Measurements from ENCODE around the gene CFAP97D2. TPM values are rescaled to one million over a fixed set of nuclear protein-coding genes. Genes with fewer than 3 reads are reported as not detected.
"Not testable (repeated sequence)": the region's sequence is repeated elsewhere in the genome, so short reads cannot be mapped to it uniquely, and the experiment has no call there.

Gene CFAP97D2
- total and polyA plus RNA-seq, 4 donors = 1.3 to 3.7 (median 1.5) TPM

DNA sequence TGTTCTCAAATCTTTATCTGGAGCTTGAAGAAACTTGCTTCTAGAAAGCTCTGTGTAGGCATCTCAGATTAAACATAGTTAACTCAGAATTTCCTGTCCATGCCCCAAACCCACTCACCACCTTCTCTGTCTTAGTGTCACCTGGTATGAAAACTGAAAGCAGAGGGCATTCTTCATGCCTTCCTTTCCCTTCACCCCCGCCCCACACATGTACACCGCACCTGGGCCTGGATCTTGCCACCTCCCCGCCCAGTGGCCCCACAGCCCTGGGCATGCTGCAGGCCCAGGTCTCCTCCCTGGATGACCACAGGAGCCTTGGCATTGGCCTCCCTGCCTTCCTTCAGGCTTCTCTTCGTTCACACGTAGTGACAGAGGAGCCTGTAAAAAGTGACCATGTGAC is 15.8 kb downstream of the CFAP97D2 start:
- H3K4me3 ChIP-seq = no peak overlapping the region
- H3K27me3 ChIP-seq (ENCODE audit: control insufficient read depth in 3 of 3, insufficient read depth in 3 of 3, low read length in 2 of 3) = peaks cover 0 to under 1% (median 0%) of the 10 kb centered on the region in 3 donors
- H3K36me3 ChIP-seq (ENCODE audit: control insufficient read depth in 4 of 4, insufficient read depth in 4 of 4, low read length in 4 of 4) = no peaks in the 10 kb centered on the region
- DNase-seq (no peak), ATAC-seq (ENCODE audit: insufficient read depth, low FRiP score) (no peak)
- H3K27ac ChIP-seq (ENCODE audit: low read depth in 1 of 2, low read length in 1 of 2) = no peak overlapping the region
- 89 to 95% methylated on average over 5 of the region's 5 CpGs for WGBS, 2 donors
- H3K9ac ChIP-seq (ENCODE audit: insufficient read depth in 1 of 2, low read length in 2 of 2) = no peak overlapping the region
- TF ChIP-seq CTCF (IDR thresholded peaks at IDR 0.05; ENCODE audit: control extremely low read depth, extremely low read depth) = no peak
- H3K9me3 ChIP-seq (ENCODE audit: control insufficient read depth in 4 of 4, insufficient read depth in 3 of 4, low read length in 3 of 4) = peaks cover 0 to 2% (median 0%) of the 10 kb centered on the region in 4 donors
- peaks cover 0 to under 1% (median 0%) of the 10 kb centered on the region in 5 donors for H3K4me1 ChIP-seq (ENCODE audit: control insufficient read depth in 5 of 5, insufficient read depth in 5 of 5, low read length in 5 of 5)

- no peak for TF ChIP-seq CTCF (IDR thresholded peaks at IDR 0.05; ENCODE audit: control extremely low read depth, extremely low read depth)
- ATAC-seq (ENCODE audit: insufficient read depth, low FRiP score) = no peak
- Histone ChIP-seq H3K9ac (ENCODE audit: insufficient read depth in 1 of 2, low read length in 2 of 2) (no peak overlapping the region), H3K4me1 (ENCODE audit: control insufficient read depth in 5 of 5, insufficient read depth in 5 of 5, low read length in 5 of 5) (peaks cover 0 to 7% (median 0%) of the 10 kb centered on the region in 5 donors), H3K36me3 (ENCODE audit: control insufficient read depth in 4 of 4, insufficient read depth in 4 of 4, low read length in 4 of 4) (no peaks in the 10 kb centered on the region), H3K27ac (ENCODE audit: low read depth in 1 of 2, low read length in 1 of 2) (no peak overlapping the region), H3K4me3 (no peak overlapping the region), H3K27me3 (ENCODE audit: control insufficient read depth in 3 of 3, insufficient read depth in 3 of 3, low read length in 2 of 3) (peaks cover 4 to 15% (median 6%) of the 10 kb centered on the region in 3 donors), H3K9me3 (ENCODE audit: control insufficient read depth in 4 of 4, insufficient read depth in 3 of 4, low read length in 3 of 4) (peaks cover 0 to 2% (median 0%) of the 10 kb centered on the region in 4 donors)
- 68 to 73% methylated on average over 5 of the region's 5 CpGs for WGBS, 2 donors
- DNase-seq = no peak
Observed at GRCh38 chr13:114196629-114197028, 17.6 kb downstream of the CFAP97D2 start.

- Histone ChIP-seq H3K27me3 (ENCODE audit: control insufficient read depth in 3 of 3, insufficient read depth in 3 of 3, low read length in 2 of 3) (peaks cover 4 to 22% (median 6%) of the 10 kb centered on the region in 3 donors), H3K9me3 (ENCODE audit: control insufficient read depth in 4 of 4, insufficient read depth in 3 of 4, low read length in 3 of 4) (peaks cover 0 to 2% (median 0%) of the 10 kb centered on the region in 4 donors), H3K27ac (ENCODE audit: low read depth in 1 of 2, low read length in 1 of 2) (no peak overlapping the region), H3K36me3 (ENCODE audit: control insufficient read depth in 4 of 4, insufficient read depth in 4 of 4, low read length in 4 of 4) (no peaks in the 10 kb centered on the region), H3K9ac (ENCODE audit: insufficient read depth in 1 of 2, low read length in 2 of 2) (no peak overlapping the region), H3K4me3 (no peak overlapping the region), H3K4me1 (ENCODE audit: control insufficient read depth in 5 of 5, insufficient read depth in 5 of 5, low read length in 5 of 5) (peaks cover 0 to 7% (median 0%) of the 10 kb centered on the region in 5 donors)
- ATAC-seq (ENCODE audit: insufficient read depth, low FRiP score) = no peak
- no peak for DNase-seq
- no peak for TF ChIP-seq CTCF (IDR thresholded peaks at IDR 0.05; ENCODE audit: control extremely low read depth, extremely low read depth)
- 78 to 96% methylated on average over 9 to 47 of the region's 47 CpGs for WGBS, 2 donors
Observed at GRCh38 chr13:114198556-114198955, 19.5 kb downstream of the CFAP97D2 start.

GRCh38 chr13:114199526-114199925 is 20.5 kb downstream of the CFAP97D2 start:
- WGBS, 2 donors = 35 to 53% methylated on average over 46 to 64 of the region's 75 CpGs
- ATAC-seq (ENCODE audit: insufficient read depth, low FRiP score); H3K27ac ChIP-seq (ENCODE audit: low read depth in 1 of 2, low read length in 1 of 2); DNase-seq; H3K9ac ChIP-seq (ENCODE audit: insufficient read depth in 1 of 2, low read length in 2 of 2); H3K9me3 ChIP-seq (ENCODE audit: control insufficient read depth in 4 of 4, insufficient read depth in 3 of 4, low read length in 3 of 4); H3K4me3 ChIP-seq; H3K4me1 ChIP-seq (ENCODE audit: control insufficient read depth in 5 of 5, insufficient read depth in 5 of 5, low read length in 5 of 5); H3K36me3 ChIP-seq (ENCODE audit: control insufficient read depth in 4 of 4, insufficient read depth in 4 of 4, low read length in 4 of 4): not testable (repeated sequence)
- peaks cover 6 to 22% (median 9%) of the 10 kb centered on the region in 3 donors for H3K27me3 ChIP-seq (ENCODE audit: control insufficient read depth in 3 of 3, insufficient read depth in 3 of 3, low read length in 2 of 3)

All from lung (tissue), 12 donors.